K562 (cell line): Measurements from ENCODE around the gene ACP4. TPM values are rescaled to one million over a fixed set of nuclear protein-coding genes. Genes with fewer than 3 reads are reported as not detected.

ENCODE experiments used
- CBX3 ChIP-seq, 2 experiments: IDR thresholded peaks; 1 replicate in 1 of 2; 2 replicates in 1 of 2; pipeline ENCODE4 v1.6.1; 2012; ENCODE audit warnings: inconsistent platforms in 2 of 2, low read length in 2 of 2, borderline replicate concordance in 1 of 2, control low read depth in 1 of 2
- CEBPB ChIP-seq: fragments of 450-650 bp; IDR thresholded peaks from 2 replicates; pipeline ENCODE4 v1.6.1; 2016; ENCODE audit warnings: missing genetic modification characterization, missing compliant biosample characterization
- CREBBP ChIP-seq: IDR thresholded peaks from one replicate; pipeline ENCODE4 v1.6.1; 2012; ENCODE audit warnings: low read depth, mild to moderate bottlenecking, control low read depth, inconsistent platforms, low read length
- CSDE1 ChIP-seq, 2 experiments: fragments of 450-650 bp; IDR thresholded peaks; 2 replicates each; pipeline ENCODE4 v1.6.1; 2016; ENCODE audit warnings: mild to moderate bottlenecking in 1 of 2
- CUX1 ChIP-seq: fragments of 200-800 bp; sonication (Bioruptor generic); IDR thresholded peaks from 2 replicates; pipeline ENCODE4 v1.6.1; 2016; ENCODE audit warnings: missing genetic modification characterization, missing compliant biosample characterization
- DIDO1 ChIP-seq: fragments of 450-650 bp; IDR thresholded peaks from 2 replicates; pipeline ENCODE4 v1.6.1; 2016; ENCODE audit warnings: low read depth, missing biosample characterization, missing genetic modification characterization
- E2F1 ChIP-seq: sonication (generic); formaldehyde crosslinking; IDR thresholded peaks from 2 replicates; pipeline ENCODE4 v1.8.1; 2023; ENCODE audit warnings: mild to moderate bottlenecking, missing genetic modification reagents, moderate library complexity
- GABPB2 ChIP-seq: fragments of 250-450 bp; sonication (Bioruptor Pico); conservative IDR thresholded peaks from 2 replicates; pipeline ENCODE4 v1.5.1; 2021; ENCODE audit warnings: mild to moderate bottlenecking
- GTF2A2 ChIP-seq: IDR thresholded peaks from 2 replicates; pipeline ENCODE4 v1.6.1; 2016; ENCODE audit warnings: mild to moderate bottlenecking, missing genetic modification characterization, missing compliant biosample characterization
- HDAC1 ChIP-seq, 2 experiments: fragments of 450-650 bp; IDR thresholded peaks; 2 replicates each; pipeline ENCODE4 v1.6.1; 2016 to 2017; ENCODE audit warnings: inconsistent platforms in 1 of 2, mild to moderate bottlenecking in 1 of 2, moderate library complexity in 1 of 2
- HNRNPH1 ChIP-seq: fragments of 200-400 bp; formaldehyde crosslinking; optimal IDR thresholded peaks from 2 replicates; pipeline ENCODE3; 2017; ENCODE audit warnings: low read depth, mild to moderate bottlenecking, low read length, moderate library complexity
- ILF3 ChIP-seq: fragments of 450-650 bp; IDR thresholded peaks from 2 replicates; pipeline ENCODE4 v1.6.1; 2018; ENCODE audit warnings: antibody characterized with exemption, mild to moderate bottlenecking, moderate library complexity, borderline replicate concordance
- JUNB ChIP-seq: fragments of 450-650 bp; formaldehyde crosslinking; conservative IDR thresholded peaks from 2 replicates; pipeline ENCODE4 v1.4.0; 2020; ENCODE audit warnings: mild to moderate bottlenecking
- KHSRP ChIP-seq: fragments of 450-650 bp; IDR thresholded peaks from 2 replicates; pipeline ENCODE4 v1.6.1; 2017
- PHTF2 ChIP-seq: fragments of 250-450 bp; sonication (Bioruptor Pico); IDR thresholded peaks from 2 replicates; pipeline ENCODE4 v1.5.0; 2021; ENCODE audit warnings: mild to moderate bottlenecking
- POLR2A ChIP-seq: fragments of 450-650 bp; conservative IDR thresholded peaks from 2 replicates; pipeline ENCODE4 v1.6.1; 2016
- PTRF ChIP-seq: fragments of 450-650 bp; IDR thresholded peaks from 2 replicates; pipeline ENCODE4 v1.6.1; 2016; ENCODE audit warnings: mild to moderate bottlenecking, missing genetic modification characterization, missing compliant biosample characterization
- RBM39 ChIP-seq: fragments of 200-400 bp; formaldehyde crosslinking; optimal IDR thresholded peaks from 2 replicates; pipeline ENCODE3; 2018; ENCODE audit warnings: low read depth, low read length
- TAF15 ChIP-seq: fragments of 200-400 bp; formaldehyde crosslinking; IDR thresholded peaks from 2 replicates; pipeline ENCODE4 v1.6.1; 2017; ENCODE audit warnings: mild to moderate bottlenecking, low read depth, low read length, moderate library complexity
- TCFL5 ChIP-seq: fragments of 250-450 bp; sonication (Bioruptor Pico); conservative IDR thresholded peaks from 2 replicates; pipeline ENCODE4 v1.6.1; 2021; ENCODE audit warnings: mild to moderate bottlenecking, moderate library complexity, matching md5 sums
- ZNF212 ChIP-seq: fragments of 450-650 bp; formaldehyde crosslinking; IDR thresholded peaks from 2 replicates; pipeline ENCODE4 v1.4.0; 2020; ENCODE audit warnings: mild to moderate bottlenecking
- ZNF384 ChIP-seq: IDR thresholded peaks from 2 replicates; pipeline ENCODE4 v1.6.1; 2012; ENCODE audit warnings: low read depth, low read length, improper control_type of control experiment
- polyA plus RNA-seq, 8 experiments: library from polyadenylated mRNA; depleted of rRNA in 4 of 8; stranded (reverse) in 5 of 8; unstranded in 3 of 8; fragments of >200 nt; fragmentation: Nextera tagmentation in 2 of 8; fragmentation: Illumina TruSeq in 1 of 8; extraction: Ambion mirVana in 2 of 8; extraction: Trizol in 1 of 8; gene quantifications; 2 replicates each; pipeline versions ENCODE4 v1.2.1 to v1.2.3, GENCODE V29; 2011 to 2014; ENCODE audit warnings: inconsistent platforms in 1 of 8, missing spikeins in 1 of 8
- total RNA-seq, 7 experiments: library from RNA; depleted of rRNA in 6 of 7; stranded (reverse); fragments of >200 nt in 6 of 7; fragmentation: Illumina TruSeq in 2 of 7; extraction: Trizol in 2 of 7; gene quantifications; 2 replicates each; pipeline versions ENCODE4 v1.2.1 to v1.2.3, GENCODE V29; 2011 to 2021; ENCODE audit warnings: low replicate concordance in 1 of 7
- TF ChIP-seq, protein P1 (sequence below): fragments of 250-450 bp; sonication (Bioruptor Pico); IDR thresholded peaks from 2 replicates; pipeline ENCODE4 v1.8.0; 2022; ENCODE audit warnings: moderate library complexity, mild to moderate bottlenecking, inconsistent platforms

ACP4 gene
- total and polyA plus RNA-seq, 9 of the 15 experiments (the other 6 are each of a cell fraction or from before 2014, with no cell fraction given) = not detected

GRCh38 chr19:50796634-50797428 lies 6.6 kb downstream of the ACP4 start (continued):
- TF ChIP-seq ZNF384 (no peak), CREBBP (no peak), DIDO1 (no peak), ILF3 (peak; percentile 19; the same call in 1 of the 2 replicates), TAF15 (no peak), HNRNPH1 (no peak), E2F1 (CRISPR knock-in tag) (no peak), PHTF2 (CRISPR knock-in tag) (no peak), ZNF212 (CRISPR knock-in tag) (no peak), TCFL5 (no peak), CUX1 (no peak), KHSRP (no peak), PTRF (tag) (no peak), CBX3 (IDR thresholded peaks at IDR 0.05; ENCODE audit: borderline replicate concordance in 1 of 2, low read length in 2 of 2) (no peak), POLR2A (peak; percentile 57), CEBPB (no peak), CSDE1 (IDR thresholded peaks at IDR 0.05) (no peak), HDAC1 (IDR thresholded peaks at IDR 0.05) (no peak), RBM39 (peak; percentile 94), GABPB2 (CRISPR knock-in tag) (no peak), JUNB (CRISPR knock-in tag) (no peak), GTF2A2 (tag) (no peak)
- TF ChIP-seq, protein P1, sequence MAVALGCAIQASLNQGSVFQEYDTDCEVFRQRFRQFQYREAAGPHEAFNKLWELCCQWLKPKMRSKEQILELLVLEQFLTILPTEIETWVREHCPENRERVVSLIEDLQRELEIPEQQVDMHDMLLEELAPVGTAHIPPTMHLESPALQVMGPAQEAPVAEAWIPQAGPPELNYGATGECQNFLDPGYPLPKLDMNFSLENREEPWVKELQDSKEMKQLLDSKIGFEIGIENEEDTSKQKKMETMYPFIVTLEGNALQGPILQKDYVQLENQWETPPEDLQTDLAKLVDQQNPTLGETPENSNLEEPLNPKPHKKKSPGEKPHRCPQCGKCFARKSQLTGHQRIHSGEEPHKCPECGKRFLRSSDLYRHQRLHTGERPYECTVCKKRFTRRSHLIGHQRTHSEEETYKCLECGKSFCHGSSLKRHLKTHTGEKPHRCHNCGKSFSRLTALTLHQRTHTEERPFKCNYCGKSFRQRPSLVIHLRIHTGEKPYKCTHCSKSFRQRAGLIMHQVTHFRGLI = no peak
